Osteocyte (in vitro differentiated cells): ENCODE data around the gene WIF1. TPM values are rescaled to one million over a fixed set of nuclear protein-coding genes. Genes with fewer than 3 reads are reported as not detected.

Experiments used
- DNase-seq: peaks from one replicate; pipeline ENCODE4 v3.0.0; 2021; ENCODE audit warnings: mixed read lengths; ENCODE audit not compliant: unreplicated experiment; ENCODE audit errors: extremely low spot score
- H3K27ac Mint-ChIP-seq: one replicate; pipeline ENCODE4 v1.8.0; 2021; ENCODE audit warnings: mild to moderate bottlenecking, mixed read lengths; ENCODE audit not compliant: unreplicated experiment
- H3K27me3 Mint-ChIP-seq: one replicate; pipeline ENCODE4 v1.8.0; 2021; ENCODE audit warnings: mixed read lengths; ENCODE audit not compliant: unreplicated experiment
- H3K36me3 Mint-ChIP-seq: one replicate; pipeline ENCODE4 v1.8.0; 2021; ENCODE audit warnings: mixed read lengths; ENCODE audit not compliant: unreplicated experiment
- H3K4me1 Mint-ChIP-seq: one replicate; pipeline ENCODE4 v1.8.0; 2021; ENCODE audit warnings: mixed read lengths; ENCODE audit not compliant: unreplicated experiment
- H3K4me3 Mint-ChIP-seq: one replicate; pipeline ENCODE4 v1.8.0; 2021; ENCODE audit warnings: mild to moderate bottlenecking, moderate library complexity, mixed read lengths; ENCODE audit not compliant: unreplicated experiment
- H3K9me3 Mint-ChIP-seq: one replicate; pipeline ENCODE4 v1.8.0; 2021; ENCODE audit warnings: mixed read lengths; ENCODE audit not compliant: unreplicated experiment
- total RNA-seq: library from RNA; stranded (reverse); gene quantifications from 2 replicates; pipeline ENCODE4 v1.2.1, GENCODE V29; 2021
- TF ChIP-seq, protein P1 (sequence below): fragments of 200-600 bp; sonication (generic); IDR thresholded peaks from 2 replicates; pipeline ENCODE4 v1.5.0; 2021; ENCODE audit warnings: antibody characterized with exemption, mild to moderate bottlenecking, moderate library complexity

Gene WIF1
- total RNA-seq, 1 donor from 2014 or later, result not detected

DNA sequence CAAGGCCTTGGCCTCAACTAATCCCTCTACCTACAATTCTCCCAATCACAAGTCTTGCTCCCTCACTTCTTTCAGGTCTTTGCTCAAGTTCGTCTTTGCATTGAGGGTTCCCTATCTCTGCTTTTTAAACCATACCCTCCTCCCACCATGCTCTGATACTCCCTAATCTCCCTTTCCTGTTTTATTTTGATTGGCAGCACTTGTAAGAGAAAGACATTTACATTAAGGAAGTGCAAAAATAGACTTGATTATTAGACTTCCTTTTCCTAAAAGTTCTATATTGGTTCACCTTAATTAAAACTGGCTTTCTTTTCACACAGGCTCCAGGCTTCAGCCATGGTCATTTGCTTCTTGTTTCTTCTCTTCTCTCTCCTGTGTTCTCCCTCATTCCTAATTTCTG, 18.3 kb upstream of the WIF1 start:
- peaks cover 3% of the 10 kb centered on the region for H3K36me3 Mint-ChIP-seq
- TF ChIP-seq, protein P1, sequence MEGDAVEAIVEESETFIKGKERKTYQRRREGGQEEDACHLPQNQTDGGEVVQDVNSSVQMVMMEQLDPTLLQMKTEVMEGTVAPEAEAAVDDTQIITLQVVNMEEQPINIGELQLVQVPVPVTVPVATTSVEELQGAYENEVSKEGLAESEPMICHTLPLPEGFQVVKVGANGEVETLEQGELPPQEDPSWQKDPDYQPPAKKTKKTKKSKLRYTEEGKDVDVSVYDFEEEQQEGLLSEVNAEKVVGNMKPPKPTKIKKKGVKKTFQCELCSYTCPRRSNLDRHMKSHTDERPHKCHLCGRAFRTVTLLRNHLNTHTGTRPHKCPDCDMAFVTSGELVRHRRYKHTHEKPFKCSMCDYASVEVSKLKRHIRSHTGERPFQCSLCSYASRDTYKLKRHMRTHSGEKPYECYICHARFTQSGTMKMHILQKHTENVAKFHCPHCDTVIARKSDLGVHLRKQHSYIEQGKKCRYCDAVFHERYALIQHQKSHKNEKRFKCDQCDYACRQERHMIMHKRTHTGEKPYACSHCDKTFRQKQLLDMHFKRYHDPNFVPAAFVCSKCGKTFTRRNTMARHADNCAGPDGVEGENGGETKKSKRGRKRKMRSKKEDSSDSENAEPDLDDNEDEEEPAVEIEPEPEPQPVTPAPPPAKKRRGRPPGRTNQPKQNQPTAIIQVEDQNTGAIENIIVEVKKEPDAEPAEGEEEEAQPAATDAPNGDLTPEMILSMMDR, result no peak
- no peaks in the 10 kb centered on the region for H3K4me1 Mint-ChIP-seq
- no peak for DNase-seq
- no peak overlapping the region for H3K4me3 Mint-ChIP-seq
- H3K27me3 Mint-ChIP-seq, result peaks cover 69% of the 10 kb centered on the region
- H3K27ac Mint-ChIP-seq, result no peak overlapping the region
- peaks cover 5% of the 10 kb centered on the region for H3K9me3 Mint-ChIP-seq

DNA sequence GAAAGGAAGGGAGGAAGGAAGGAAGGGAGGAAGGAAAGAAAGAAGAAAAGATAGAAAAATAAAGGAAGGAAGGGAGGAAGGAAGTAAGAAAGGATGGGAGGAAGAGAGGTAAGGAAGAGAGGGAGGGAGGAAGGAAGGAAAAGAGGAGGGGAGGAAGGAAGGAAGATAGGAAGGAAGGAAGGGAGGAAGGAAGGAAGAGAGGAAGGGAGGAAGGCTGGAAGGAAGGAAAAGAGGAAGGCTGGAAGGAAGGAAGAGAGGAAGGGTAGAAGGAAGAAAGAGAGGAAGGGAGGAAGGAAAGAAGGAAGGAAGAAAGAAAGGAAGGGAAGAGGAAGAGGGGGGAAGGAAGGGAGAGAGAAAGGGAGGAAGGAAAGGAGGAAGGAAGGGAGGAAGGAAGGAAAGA, 12.8 kb upstream of the WIF1 start:
- no peak for DNase-seq
- no peak overlapping the region for H3K4me3 Mint-ChIP-seq
- peaks cover 60% of the 10 kb centered on the region for H3K27me3 Mint-ChIP-seq
- H3K4me1 Mint-ChIP-seq, result no peaks in the 10 kb centered on the region
- H3K36me3 Mint-ChIP-seq, result peaks cover 3% of the 10 kb centered on the region
- TF ChIP-seq, protein P1, result no peak
- no peak overlapping the region for H3K27ac Mint-ChIP-seq
- peaks cover 5% of the 10 kb centered on the region for H3K9me3 Mint-ChIP-seq

- DNase-seq, result no peak
- Mint-ChIP-seq H3K36me3 (no peaks in the 10 kb centered on the region), H3K4me1 (peaks cover 7% of the 10 kb centered on the region), H3K9me3 (no peaks in the 10 kb centered on the region), H3K4me3 (no peak overlapping the region), H3K27me3 (peaks cover 41% of the 10 kb centered on the region), H3K27ac (no peak overlapping the region)
- TF ChIP-seq, protein P1, result no peak
These were observed 5.4 kb upstream of the WIF1 start for GRCh38 chr12:65126482-65126881.

DNA sequence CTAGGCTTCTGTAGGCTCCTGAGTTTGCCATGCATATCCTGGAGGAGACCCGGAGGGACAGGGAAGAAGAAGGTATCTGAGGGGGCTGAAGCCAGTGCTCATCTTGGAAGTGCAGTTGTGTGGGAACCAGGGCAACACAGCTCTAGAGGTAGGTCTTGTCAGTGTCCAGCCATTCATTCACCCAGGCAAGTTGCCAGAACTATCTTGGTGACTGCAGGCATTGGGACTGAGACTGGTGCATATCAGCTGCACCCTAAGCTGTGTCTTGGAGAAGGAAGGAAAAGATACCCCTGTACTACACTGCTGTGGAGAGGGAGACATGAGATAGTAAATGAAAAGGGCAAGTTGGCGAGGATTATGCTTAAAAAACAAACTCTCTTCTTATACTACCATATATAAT, 4.9 kb upstream of the WIF1 start:
- TF ChIP-seq, protein P1, result no peak
- H3K27me3 Mint-ChIP-seq, result peaks cover 37% of the 10 kb centered on the region
- H3K27ac Mint-ChIP-seq, result no peak overlapping the region
- no peaks in the 10 kb centered on the region for H3K36me3 Mint-ChIP-seq
- H3K9me3 Mint-ChIP-seq, result no peaks in the 10 kb centered on the region
- H3K4me3 Mint-ChIP-seq, result no peak overlapping the region
- peaks cover 7% of the 10 kb centered on the region for H3K4me1 Mint-ChIP-seq
- no peak for DNase-seq

DNA sequence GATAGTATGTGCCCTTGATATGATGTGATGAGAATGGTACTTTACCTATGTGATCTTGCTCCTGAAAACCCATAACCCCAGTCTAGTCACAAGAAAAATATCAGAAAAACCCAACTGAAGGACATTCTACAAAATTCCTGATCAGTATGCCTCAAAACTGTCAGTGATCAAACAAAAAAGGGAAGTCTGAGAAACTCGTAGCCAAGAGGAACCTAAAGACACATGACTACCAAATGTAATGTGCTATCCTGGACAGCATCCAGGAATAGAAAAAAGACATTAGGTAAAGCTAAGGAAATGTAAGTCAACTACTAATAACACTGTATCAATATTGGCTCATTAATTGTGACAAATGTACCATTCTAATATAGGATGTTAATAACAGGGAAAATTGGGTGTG, 4.1 kb upstream of the WIF1 start:
- Mint-ChIP-seq H3K27ac (no peak overlapping the region), H3K4me3 (no peak overlapping the region), H3K27me3 (peaks cover 40% of the 10 kb centered on the region), H3K4me1 (peaks cover 7% of the 10 kb centered on the region), H3K36me3 (no peaks in the 10 kb centered on the region), H3K9me3 (no peaks in the 10 kb centered on the region)
- TF ChIP-seq, protein P1, result no peak
- no peak for DNase-seq
